Choroid plexus epithelial cell (primary cell): ENCODE results near the gene TMEM30B.

ENCODE experiments used
- DNase-seq: peaks from one replicate; pipeline ENCODE4 v3.0.0-alpha.2; 2010; ENCODE audit warnings: low read depth
- H3K4me3 ChIP-seq: 2 replicates; pipeline ENCODE4 v1.5.1; 2011; ENCODE audit warnings: low read depth, mild to moderate bottlenecking, control low read depth, low read length, moderate library complexity
- TF ChIP-seq, protein P1 (sequence below): conservative IDR thresholded peaks from 2 replicates; pipeline ENCODE4 v1.5.1; 2011; ENCODE audit warnings: low read depth, mild to moderate bottlenecking, control low read depth, inconsistent platforms, low read length, moderate library complexity

The TMEM30B gene

GRCh38 chr14:61227884-61228591, 53.1 kb downstream of the TMEM30B start:
- no peak overlapping the region for H3K4me3 ChIP-seq
- TF ChIP-seq, protein P1, sequence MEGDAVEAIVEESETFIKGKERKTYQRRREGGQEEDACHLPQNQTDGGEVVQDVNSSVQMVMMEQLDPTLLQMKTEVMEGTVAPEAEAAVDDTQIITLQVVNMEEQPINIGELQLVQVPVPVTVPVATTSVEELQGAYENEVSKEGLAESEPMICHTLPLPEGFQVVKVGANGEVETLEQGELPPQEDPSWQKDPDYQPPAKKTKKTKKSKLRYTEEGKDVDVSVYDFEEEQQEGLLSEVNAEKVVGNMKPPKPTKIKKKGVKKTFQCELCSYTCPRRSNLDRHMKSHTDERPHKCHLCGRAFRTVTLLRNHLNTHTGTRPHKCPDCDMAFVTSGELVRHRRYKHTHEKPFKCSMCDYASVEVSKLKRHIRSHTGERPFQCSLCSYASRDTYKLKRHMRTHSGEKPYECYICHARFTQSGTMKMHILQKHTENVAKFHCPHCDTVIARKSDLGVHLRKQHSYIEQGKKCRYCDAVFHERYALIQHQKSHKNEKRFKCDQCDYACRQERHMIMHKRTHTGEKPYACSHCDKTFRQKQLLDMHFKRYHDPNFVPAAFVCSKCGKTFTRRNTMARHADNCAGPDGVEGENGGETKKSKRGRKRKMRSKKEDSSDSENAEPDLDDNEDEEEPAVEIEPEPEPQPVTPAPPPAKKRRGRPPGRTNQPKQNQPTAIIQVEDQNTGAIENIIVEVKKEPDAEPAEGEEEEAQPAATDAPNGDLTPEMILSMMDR: no peak
- no peak for DNase-seq
